Cardiac fibroblast (primary cell): ENCODE measurements around the gene ARHGEF28.
A peak's percentile ranks its signal among the peaks of the same experiment; 100 is the strongest.

Source experiments
- DNase-seq, 2 donors: peaks; one replicate each; pipeline versions ENCODE4 v3.0.0 to v3.0.0-alpha.2; 2010; ENCODE audit warnings: low read depth in 2 of 2
- H3K4me3 ChIP-seq, 2 donors: replicated peaks in 1 of 2; 1 replicate in 1 of 2; 2 replicates in 1 of 2; pipeline ENCODE4 v1.5.1; 2011; ENCODE audit warnings: low read depth in 2 of 2, low read length in 2 of 2, mild to moderate bottlenecking in 2 of 2, moderate library complexity in 1 of 2
- TF ChIP-seq, protein P1 (sequence below): IDR thresholded peaks from one replicate; pipeline ENCODE4 v1.5.1; 2011; ENCODE audit warnings: low read depth, mild to moderate bottlenecking, low read length, inconsistent platforms

ARHGEF28 gene

DNA sequence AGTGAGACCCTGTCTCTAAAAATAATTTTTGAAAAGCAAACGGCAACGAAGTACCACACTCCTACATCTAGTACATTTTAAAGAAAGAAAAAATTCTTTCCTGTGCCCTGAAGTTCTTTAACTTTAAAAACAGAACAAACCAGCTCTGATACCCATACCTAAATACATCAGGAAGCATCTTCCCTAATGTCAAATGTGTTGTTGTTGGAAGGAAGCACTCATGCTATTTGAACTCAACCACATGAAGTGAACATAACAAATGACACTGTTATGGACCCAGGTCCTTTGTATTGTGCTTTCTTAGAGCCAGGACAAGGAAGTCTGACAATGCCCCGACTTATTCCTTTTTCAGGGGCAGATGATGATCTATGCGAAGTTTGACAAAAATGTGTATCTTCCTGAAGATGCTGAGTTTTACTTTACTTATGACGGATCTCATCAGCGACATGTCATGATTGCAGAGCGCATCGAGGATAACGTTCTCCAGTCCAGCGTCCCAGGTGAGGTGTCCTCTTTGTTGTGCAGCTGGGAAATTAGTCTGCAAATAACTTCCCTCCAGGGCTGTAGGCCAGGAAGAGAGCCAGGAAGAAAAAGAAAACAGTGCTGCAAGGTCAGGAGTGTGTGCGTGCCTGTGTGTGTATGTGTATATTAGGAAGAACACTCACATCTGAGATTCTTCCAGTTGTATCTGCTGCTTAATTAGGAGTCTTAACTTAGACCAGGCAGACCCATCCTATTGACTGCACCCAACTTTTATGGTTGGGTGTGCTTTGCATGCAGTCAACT, 123.7 kb downstream of the ARHGEF28 start:
- no peak overlapping the region for H3K4me3 ChIP-seq
- no peak for DNase-seq
- TF ChIP-seq, protein P1, sequence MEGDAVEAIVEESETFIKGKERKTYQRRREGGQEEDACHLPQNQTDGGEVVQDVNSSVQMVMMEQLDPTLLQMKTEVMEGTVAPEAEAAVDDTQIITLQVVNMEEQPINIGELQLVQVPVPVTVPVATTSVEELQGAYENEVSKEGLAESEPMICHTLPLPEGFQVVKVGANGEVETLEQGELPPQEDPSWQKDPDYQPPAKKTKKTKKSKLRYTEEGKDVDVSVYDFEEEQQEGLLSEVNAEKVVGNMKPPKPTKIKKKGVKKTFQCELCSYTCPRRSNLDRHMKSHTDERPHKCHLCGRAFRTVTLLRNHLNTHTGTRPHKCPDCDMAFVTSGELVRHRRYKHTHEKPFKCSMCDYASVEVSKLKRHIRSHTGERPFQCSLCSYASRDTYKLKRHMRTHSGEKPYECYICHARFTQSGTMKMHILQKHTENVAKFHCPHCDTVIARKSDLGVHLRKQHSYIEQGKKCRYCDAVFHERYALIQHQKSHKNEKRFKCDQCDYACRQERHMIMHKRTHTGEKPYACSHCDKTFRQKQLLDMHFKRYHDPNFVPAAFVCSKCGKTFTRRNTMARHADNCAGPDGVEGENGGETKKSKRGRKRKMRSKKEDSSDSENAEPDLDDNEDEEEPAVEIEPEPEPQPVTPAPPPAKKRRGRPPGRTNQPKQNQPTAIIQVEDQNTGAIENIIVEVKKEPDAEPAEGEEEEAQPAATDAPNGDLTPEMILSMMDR = no peak

DNA sequence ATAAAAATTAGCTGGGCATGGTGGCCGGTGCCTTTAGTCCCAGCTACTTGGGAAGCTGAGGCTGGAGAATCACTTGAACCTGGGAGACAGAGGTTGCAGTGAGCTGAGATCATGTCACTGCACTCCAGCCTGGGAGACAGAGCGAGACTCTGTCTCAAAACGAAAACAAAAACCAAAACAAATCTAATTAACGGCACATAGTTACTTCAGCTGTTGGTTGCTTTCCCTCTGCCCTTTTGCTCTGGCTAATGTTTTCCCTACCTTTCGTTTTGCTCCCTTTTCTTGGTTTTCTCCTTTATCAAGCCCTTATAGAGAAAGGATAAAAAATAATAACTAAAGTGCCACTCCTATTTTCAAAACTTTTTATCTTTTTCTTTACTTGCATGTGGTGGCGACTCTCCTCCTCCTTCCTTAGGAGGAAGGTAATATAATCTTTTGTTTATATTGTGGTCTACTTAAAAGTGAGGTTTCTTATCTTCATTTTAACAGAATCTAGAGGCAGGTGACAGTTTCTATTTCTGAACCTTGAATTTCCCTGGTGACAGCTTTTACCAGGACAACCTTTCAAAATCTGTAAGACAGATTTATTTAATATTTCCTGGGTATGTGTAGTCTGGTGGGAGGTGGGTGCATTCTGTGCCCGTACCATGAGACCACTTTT, 125.4 kb downstream of the ARHGEF28 start:
- no peak for DNase-seq
- H3K4me3 ChIP-seq = no peak overlapping the region
- TF ChIP-seq, protein P1 = no peak

DNA sequence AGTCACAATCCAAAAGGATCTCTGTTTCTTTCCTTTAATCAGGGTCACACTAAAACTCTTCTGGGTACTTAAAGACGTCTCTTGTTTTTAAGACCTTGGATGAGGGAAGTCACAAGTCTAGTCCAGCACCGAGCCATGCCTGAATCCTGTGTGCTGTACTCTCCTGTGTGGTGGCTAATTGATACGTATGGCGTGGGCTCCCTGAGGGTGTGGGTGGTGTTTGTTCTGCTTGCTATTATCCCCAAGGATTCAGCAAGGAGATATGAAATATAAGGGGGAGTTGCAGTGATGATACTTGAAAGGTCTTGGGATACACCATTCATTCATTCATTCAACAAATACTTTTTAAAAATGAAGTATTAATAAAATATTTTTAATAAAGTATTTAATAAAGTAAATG, 128.3 kb downstream of the ARHGEF28 start:
- no peak for DNase-seq
- H3K4me3 ChIP-seq = no peak overlapping the region
- TF ChIP-seq, protein P1 = no peak

DNA sequence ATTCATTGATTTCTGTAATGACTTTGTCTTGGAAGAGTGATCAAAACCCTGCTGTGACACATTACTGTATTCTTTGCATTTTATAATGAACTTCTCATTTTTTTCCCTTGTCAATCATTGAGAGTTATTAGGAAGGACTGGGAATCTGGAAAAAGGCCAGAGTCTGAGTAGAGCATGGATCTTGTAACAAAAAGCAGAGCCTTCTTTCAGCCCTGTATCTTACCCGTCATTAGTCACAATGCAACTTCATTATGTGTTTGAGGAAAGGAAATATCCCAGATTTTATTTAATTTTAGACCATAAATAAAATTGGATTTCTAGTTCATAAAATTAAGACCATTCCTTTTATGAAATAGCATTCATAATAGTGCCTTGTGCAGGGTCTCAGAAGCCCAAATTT, 131.4 kb downstream of the ARHGEF28 start:
- TF ChIP-seq, protein P1 = no peak
- H3K4me3 ChIP-seq = no peak overlapping the region
- DNase-seq = no peak

DNA sequence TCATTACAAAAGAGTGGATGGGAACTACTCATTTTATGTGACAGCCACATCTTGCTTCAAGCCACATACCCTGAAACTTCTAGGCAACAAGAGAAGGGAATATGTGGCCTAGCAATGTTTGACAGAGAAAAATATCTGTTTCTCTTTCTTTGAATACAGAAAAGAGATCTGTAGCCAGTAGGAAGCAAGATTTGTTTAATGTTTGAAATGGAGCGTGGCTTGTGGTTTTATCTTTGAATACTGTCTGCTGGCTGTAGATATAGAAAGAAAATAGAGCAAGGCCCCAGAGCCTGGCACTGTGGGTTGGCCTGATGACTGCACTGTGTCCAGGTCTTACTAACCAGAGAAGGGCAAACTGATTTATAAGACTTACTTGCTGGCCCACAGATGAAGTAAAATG, 133.8 kb downstream of the ARHGEF28 start:
- no peak overlapping the region for H3K4me3 ChIP-seq
- TF ChIP-seq, protein P1 = no peak
- no peak for DNase-seq

DNA sequence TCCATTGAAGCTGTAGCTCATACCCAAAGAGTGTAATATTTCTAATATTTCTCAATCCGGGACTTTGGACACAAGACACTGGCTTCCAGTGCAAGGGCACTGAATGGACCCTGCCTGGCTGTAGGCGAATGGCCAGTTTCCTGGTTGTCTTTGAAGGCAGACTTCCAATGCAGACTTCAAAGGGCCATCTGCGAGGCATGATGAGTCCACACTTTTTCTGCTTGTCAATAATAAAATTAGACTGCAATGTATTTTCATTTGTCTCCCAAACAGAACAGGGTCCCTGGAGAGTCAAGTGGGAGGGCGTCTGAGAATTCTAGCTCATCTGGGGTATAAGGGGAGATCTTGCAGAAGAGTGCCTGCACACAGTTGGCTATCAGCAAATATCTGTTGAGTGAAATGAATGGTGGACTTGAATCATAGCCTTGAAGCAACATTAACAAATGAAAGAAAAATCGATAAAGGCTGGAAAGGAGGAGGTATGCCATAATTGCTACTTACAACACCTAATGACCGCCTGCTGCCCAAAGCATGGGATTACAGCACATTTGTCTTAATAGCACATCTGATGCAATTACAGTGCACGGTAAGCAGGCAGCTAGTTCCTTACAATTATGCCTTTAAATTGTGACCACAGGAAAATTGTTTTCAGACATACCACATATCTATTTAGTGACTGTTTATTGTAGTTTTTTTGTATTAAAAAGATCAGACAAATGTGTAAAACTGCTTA, 137.5 kb downstream of the ARHGEF28 start:
- TF ChIP-seq, protein P1 = no peak
- no peak overlapping the region for H3K4me3 ChIP-seq

More for the DNA sequence above, 137.5 kb downstream of the ARHGEF28 start:
- peak in 1 of 2 donors; percentile 53 for DNase-seq
